ENCODE measurements around the gene ZBTB42.

DNA sequence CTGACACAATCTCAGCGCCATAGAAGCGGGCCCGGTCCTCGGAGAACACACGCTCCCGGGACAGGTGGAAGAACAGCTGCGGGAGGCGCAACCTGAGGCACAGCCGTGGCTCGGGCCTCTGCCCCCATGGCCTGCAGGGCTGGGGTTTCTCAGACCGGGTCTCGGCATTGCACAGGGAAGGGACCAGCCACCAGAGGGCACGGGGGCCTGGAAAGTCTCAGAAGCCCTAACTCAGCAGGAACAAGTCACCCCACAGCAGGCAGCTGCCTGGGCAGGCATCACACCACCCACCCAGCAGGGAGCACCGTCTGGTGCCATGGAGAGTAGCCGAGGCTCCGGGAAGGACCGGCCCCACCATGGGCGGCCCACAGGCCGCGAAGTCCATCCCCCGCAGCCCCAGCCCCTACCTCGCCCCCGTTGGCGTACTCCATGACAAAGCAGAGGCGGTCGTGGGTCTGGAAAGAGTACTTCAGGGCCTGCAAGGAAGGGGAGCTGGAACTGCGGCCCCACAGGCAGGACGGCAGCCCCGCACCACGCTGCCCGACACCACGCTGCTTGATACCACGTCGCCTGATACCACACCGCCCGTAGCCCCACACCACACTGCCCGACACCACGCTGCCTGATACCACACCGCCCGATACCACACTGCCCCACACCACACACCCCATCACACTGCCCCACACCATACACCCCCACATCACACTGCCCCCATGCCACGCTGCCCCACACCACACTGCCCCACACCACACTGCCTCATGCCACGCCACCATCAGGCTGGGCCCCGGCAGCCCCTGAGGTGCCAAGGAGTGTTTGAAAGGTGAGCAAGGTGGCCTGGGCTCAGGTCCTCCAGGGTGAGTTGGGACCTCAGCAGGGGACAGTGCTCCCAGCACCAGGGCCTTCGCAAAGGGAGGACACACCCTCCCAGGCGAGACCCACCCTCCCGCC, 27.1 kb upstream of the ZBTB42 start:
- no peak for TF ChIP-seq ZNF552 (CRISPR knock-in tag; IDR thresholded peaks at IDR 0.05; ENCODE audit: borderline replicate concordance)
- TF ChIP-seq, protein P1, sequence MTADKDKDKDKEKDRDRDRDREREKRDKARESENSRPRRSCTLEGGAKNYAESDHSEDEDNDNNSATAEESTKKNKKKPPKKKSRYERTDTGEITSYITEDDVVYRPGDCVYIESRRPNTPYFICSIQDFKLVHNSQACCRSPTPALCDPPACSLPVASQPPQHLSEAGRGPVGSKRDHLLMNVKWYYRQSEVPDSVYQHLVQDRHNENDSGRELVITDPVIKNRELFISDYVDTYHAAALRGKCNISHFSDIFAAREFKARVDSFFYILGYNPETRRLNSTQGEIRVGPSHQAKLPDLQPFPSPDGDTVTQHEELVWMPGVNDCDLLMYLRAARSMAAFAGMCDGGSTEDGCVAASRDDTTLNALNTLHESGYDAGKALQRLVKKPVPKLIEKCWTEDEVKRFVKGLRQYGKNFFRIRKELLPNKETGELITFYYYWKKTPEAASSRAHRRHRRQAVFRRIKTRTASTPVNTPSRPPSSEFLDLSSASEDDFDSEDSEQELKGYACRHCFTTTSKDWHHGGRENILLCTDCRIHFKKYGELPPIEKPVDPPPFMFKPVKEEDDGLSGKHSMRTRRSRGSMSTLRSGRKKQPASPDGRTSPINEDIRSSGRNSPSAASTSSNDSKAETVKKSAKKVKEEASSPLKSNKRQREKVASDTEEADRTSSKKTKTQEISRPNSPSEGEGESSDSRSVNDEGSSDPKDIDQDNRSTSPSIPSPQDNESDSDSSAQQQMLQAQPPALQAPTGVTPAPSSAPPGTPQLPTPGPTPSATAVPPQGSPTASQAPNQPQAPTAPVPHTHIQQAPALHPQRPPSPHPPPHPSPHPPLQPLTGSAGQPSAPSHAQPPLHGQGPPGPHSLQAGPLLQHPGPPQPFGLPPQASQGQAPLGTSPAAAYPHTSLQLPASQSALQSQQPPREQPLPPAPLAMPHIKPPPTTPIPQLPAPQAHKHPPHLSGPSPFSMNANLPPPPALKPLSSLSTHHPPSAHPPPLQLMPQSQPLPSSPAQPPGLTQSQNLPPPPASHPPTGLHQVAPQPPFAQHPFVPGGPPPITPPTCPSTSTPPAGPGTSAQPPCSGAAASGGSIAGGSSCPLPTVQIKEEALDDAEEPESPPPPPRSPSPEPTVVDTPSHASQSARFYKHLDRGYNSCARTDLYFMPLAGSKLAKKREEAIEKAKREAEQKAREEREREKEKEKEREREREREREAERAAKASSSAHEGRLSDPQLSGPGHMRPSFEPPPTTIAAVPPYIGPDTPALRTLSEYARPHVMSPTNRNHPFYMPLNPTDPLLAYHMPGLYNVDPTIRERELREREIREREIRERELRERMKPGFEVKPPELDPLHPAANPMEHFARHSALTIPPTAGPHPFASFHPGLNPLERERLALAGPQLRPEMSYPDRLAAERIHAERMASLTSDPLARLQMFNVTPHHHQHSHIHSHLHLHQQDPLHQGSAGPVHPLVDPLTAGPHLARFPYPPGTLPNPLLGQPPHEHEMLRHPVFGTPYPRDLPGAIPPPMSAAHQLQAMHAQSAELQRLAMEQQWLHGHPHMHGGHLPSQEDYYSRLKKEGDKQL (CRISPR knock-in tag; IDR thresholded peaks at IDR 0.05; ENCODE audit: low read depth), result no peak
- no peak for TF ChIP-seq TGIF2 (CRISPR knock-in tag; IDR thresholded peaks at IDR 0.05)
- no peak for TF ChIP-seq ZNF296 (CRISPR knock-in tag; conservative IDR thresholded peaks at IDR 0.05)
- TF ChIP-seq CTCF (CRISPR knock-in tag; IDR thresholded peaks at IDR 0.05), result peak; percentile 42
- no peak for TF ChIP-seq HNRNPH1 (optimal IDR thresholded peaks at IDR 0.05; ENCODE audit: low read depth, low read length)
- no peak for TF ChIP-seq CAMTA2 (CRISPR knock-in tag; IDR thresholded peaks at IDR 0.05; ENCODE audit: borderline replicate concordance)
- no peak for TF ChIP-seq ZNF256 (CRISPR knock-in tag; conservative IDR thresholded peaks at IDR 0.05)

Measured in HepG2 (cell line).